Astrocyte of the spinal cord (primary cell): ENCODE results near the gene LIMA1.

Experiments used
- DNase-seq: peaks from one replicate; pipeline ENCODE4 v3.0.0; 2011; ENCODE audit warnings: low read depth, low spot score
- H3K4me3 ChIP-seq: 2 replicates; pipeline ENCODE4 v1.5.1; 2011; ENCODE audit warnings: low read depth, mild to moderate bottlenecking, low read length, moderate library complexity
- in situ Hi-C: cut with HindIII; loops from 2 replicates; pipeline ENCODE4 v1.10.0; 2017; ENCODE audit warnings: low sequenced_read_pairs
- TF ChIP-seq, protein P1 (sequence below): IDR thresholded peaks from 2 replicates; pipeline ENCODE4 v1.5.1; 2012; ENCODE audit warnings: low read depth, mild to moderate bottlenecking, low read length, inconsistent platforms

The LIMA1 gene

DNA sequence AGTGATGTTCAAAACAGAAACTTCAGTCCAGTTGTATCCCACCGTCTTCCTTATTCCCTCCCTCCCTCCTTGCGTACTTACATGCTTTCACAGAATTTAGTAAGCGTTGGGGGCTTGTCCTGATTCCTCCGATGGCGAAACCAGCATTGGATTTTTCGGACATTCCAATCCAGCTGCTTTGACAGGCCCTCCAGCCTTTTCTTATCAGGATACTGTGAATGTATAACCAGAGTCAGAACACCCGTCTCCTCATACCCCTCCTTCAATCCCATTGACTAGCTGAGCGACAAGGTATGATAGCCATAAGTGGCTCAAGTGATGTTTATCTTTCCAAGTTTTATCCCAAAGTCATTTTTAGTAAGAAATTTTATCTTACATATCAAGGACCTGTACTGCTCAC is 140.3 kb downstream of the LIMA1 start:
- DNase-seq: no peak
- H3K4me3 ChIP-seq: no peak overlapping the region
- in situ Hi-C loops: no loop called here
- TF ChIP-seq, protein P1, sequence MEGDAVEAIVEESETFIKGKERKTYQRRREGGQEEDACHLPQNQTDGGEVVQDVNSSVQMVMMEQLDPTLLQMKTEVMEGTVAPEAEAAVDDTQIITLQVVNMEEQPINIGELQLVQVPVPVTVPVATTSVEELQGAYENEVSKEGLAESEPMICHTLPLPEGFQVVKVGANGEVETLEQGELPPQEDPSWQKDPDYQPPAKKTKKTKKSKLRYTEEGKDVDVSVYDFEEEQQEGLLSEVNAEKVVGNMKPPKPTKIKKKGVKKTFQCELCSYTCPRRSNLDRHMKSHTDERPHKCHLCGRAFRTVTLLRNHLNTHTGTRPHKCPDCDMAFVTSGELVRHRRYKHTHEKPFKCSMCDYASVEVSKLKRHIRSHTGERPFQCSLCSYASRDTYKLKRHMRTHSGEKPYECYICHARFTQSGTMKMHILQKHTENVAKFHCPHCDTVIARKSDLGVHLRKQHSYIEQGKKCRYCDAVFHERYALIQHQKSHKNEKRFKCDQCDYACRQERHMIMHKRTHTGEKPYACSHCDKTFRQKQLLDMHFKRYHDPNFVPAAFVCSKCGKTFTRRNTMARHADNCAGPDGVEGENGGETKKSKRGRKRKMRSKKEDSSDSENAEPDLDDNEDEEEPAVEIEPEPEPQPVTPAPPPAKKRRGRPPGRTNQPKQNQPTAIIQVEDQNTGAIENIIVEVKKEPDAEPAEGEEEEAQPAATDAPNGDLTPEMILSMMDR: no peak

DNA sequence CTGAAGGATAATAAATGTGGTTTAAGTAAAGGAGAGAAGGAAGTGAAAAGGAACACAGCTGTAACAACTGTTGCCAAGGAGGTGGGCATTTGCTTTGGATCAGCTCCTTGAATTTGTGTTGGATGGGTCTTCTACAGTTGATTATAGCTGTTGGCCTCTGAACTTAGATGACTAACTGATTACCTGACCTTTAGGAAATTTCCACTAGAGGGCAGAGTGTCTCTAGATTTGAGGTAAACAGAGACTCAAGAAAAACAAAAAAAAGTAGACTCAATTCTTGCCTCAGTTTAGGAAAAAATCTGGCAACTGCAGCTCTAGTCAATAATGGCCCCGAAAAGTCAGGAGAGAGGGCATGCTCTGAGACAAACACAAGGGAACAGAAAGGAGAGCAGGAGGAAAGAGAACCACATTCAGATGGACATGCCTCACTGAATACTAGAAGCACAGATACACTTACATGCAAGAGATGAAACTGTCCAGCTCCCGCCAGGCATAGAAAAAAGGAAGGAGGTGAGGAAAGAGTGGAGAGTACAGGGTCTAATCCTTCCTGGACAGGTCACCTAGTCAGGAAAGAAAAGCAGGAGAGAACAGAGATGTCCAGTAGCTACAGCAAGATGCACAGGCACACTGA is 150.7 kb downstream of the LIMA1 start:
- in situ Hi-C loops: no loop called here

DNA sequence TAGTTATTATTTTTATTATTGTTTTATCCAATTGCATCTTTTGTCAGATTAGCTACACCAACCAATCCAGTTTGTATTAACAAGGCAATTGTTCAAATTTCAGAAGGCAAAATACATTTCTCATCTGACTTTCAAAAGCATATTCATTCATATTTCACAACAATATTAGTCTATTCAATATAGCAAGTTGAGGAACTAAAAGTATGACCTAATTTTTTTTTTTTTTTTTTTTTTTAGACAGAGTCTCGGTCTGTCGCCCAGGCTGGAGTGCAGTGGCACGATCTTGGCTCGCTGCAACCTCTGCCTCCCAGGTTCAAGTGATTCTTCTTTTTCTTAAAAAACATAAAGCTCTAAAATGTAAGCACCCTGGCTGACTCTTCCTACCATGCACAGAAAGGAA is 154.0 kb downstream of the LIMA1 start:
- in situ Hi-C loops: no loop called here
- TF ChIP-seq, protein P1: no peak
- no peak for DNase-seq
- H3K4me3 ChIP-seq: no peak overlapping the region

More for the DNA sequence above, 150.7 kb downstream of the LIMA1 start:
- TF ChIP-seq, protein P1: peak; percentile 36
- DNase-seq: peak; percentile 25
- no peak overlapping the region for H3K4me3 ChIP-seq

DNA sequence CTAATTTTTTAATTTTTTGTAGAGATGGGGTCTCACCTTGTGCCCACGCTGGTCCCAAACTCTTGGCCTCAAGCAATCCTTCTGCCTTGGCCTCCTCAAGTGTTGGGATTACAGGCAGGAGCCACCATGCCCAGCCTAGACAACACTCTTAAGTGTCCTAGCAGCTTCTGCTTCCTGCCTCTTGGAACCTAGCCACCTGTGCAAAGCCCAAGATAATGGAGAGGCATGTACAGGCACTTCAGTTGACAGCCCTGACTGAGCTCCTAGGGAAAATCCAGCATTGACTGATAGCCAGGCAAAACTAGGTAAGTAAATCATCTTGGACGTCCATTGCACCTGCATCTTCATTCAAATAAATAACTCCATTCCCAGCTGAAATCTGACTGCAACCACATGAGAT is 155.8 kb downstream of the LIMA1 start:
- no peak for DNase-seq
- in situ Hi-C loops: no loop called here

More for the DNA sequence above, 155.8 kb downstream of the LIMA1 start:
- H3K4me3 ChIP-seq: no peak overlapping the region
- TF ChIP-seq, protein P1: no peak
